Keratinocyte (primary cell): ENCODE measurements around the gene CEL. TPM values are rescaled to one million over a fixed set of nuclear protein-coding genes. Genes with fewer than 3 reads are reported as not detected.

Source experiments
- DNase-seq: peaks from one replicate; pipeline ENCODE4 v3.0.0-alpha.2; 2011; ENCODE audit warnings: low read depth, missing footprints, low spot score
- FAIRE-seq: peaks from 2 replicates; lab custom pipeline; 2011; peaks lifted over from hg19 to GRCh38; lab: Jason Lieb, UNC
- H2AFZ ChIP-seq: 2 replicates; pipeline ENCODE4 v1.6.0; 2012; ENCODE audit warnings: low read length, control low read depth, inconsistent platforms; ENCODE audit not compliant: control insufficient read depth
- H3K27ac ChIP-seq: 2 replicates; pipeline ENCODE4 v1.5.1; 2011; ENCODE audit warnings: low read length; ENCODE audit not compliant: control insufficient read depth, insufficient read depth
- H3K27me3 ChIP-seq: 3 replicates; pipeline ENCODE4 v1.6.0; 2011; ENCODE audit warnings: low read length; ENCODE audit not compliant: control insufficient read depth, insufficient read depth; ENCODE audit errors: extremely low read depth
- H3K36me3 ChIP-seq, 2 experiments: 2 replicates in 1 of 2; 3 replicates in 1 of 2; pipeline ENCODE4 v1.5.1; 2011; ENCODE audit warnings: low read length in 2 of 2, mild to moderate bottlenecking in 1 of 2; ENCODE audit not compliant: control insufficient read depth in 2 of 2, insufficient read depth in 2 of 2; ENCODE audit errors: extremely low read depth in 1 of 2
- H3K4me1 ChIP-seq: 3 replicates; pipeline ENCODE4 v1.5.1; 2011; ENCODE audit warnings: low read length; ENCODE audit not compliant: control insufficient read depth, insufficient read depth; ENCODE audit errors: extremely low read depth
- H3K4me2 ChIP-seq: 3 replicates; pipeline ENCODE4 v1.6.0; 2011; ENCODE audit warnings: low read depth, low read length; ENCODE audit not compliant: control insufficient read depth, insufficient read depth; ENCODE audit errors: extremely low read depth
- H3K4me3 ChIP-seq, 3 experiments: fragments of 200-600 bp in 1 of 3; sonication (generic) in 1 of 3; 2 replicates in 2 of 3; 3 replicates in 1 of 3; pipeline ENCODE4 v1.5.1; 2011 to 2016; ENCODE audit warnings: low read length in 3 of 3, mild to moderate bottlenecking in 3 of 3, control low read depth in 2 of 3, inconsistent platforms in 1 of 3, low read depth in 1 of 3, mixed read lengths in 1 of 3, mixed run types in 1 of 3, moderate library complexity in 1 of 3; ENCODE audit not compliant: control insufficient read depth in 2 of 3, insufficient read depth in 2 of 3; ENCODE audit errors: extremely low read depth in 1 of 3
- H3K79me2 ChIP-seq: 2 replicates; pipeline ENCODE4 v1.6.0; 2012; ENCODE audit warnings: low read length; ENCODE audit not compliant: control insufficient read depth, insufficient read depth
- H3K9ac ChIP-seq: 3 replicates; pipeline ENCODE4 v1.6.0; 2011; ENCODE audit warnings: low read length; ENCODE audit not compliant: control insufficient read depth, insufficient read depth; ENCODE audit errors: extremely low read depth
- H3K9me1 ChIP-seq: 3 replicates; pipeline ENCODE4 v1.6.0; 2011; ENCODE audit warnings: low read length; ENCODE audit not compliant: control insufficient read depth, insufficient read depth; ENCODE audit errors: extremely low read depth
- H3K9me3 ChIP-seq: 2 replicates; pipeline ENCODE4 v1.5.1; 2012; ENCODE audit warnings: low read depth, low read length; ENCODE audit not compliant: control insufficient read depth
- H4K20me1 ChIP-seq: 3 replicates; pipeline ENCODE4 v1.6.0; 2011; ENCODE audit warnings: low read length; ENCODE audit not compliant: control insufficient read depth, insufficient read depth; ENCODE audit errors: extremely low read depth
- EZH2 ChIP-seq: IDR thresholded peaks from one replicate; pipeline ENCODE4 v1.6.1; 2012; ENCODE audit warnings: inconsistent platforms, mild to moderate bottlenecking, low read length, moderate library complexity
- dilution Hi-C: fragments of 300-500 bp; cut with MboI; formaldehyde crosslinking; loops from one replicate; pipeline ENCODE4 v1.7.0; 2020; ENCODE audit warnings: low sequenced_read_pairs; ENCODE audit not compliant: extremely low pct_ligation_motif_present
- polyA plus RNA-seq, 5 experiments: library from polyadenylated mRNA; depleted of rRNA in 3 of 5; stranded (reverse) in 3 of 5; stranded (forward) in 1 of 5; unstranded in 1 of 5; fragments of >200 nt; gene quantifications; 1 replicate in 1 of 5; 2 replicates in 3 of 5; 3 replicates in 1 of 5; pipeline versions ENCODE4 v1.2.1 to v1.2.3, GENCODE V29; 2011 to 2012; ENCODE audit warnings: missing spikeins in 2 of 5, low read depth in 1 of 5, low replicate concordance in 1 of 5
- TF ChIP-seq, protein P1 (sequence below), 3 experiments: IDR thresholded peaks in 1 of 3; conservative IDR thresholded peaks in 1 of 3; optimal IDR thresholded peaks in 1 of 3; 2 replicates in 2 of 3; 3 replicates in 1 of 3; pipeline versions ENCODE3 to v1.5.1; 2011; ENCODE audit warnings: low read length in 3 of 3, mild to moderate bottlenecking in 3 of 3, moderate library complexity in 2 of 3, control low read depth in 1 of 3, inconsistent platforms in 1 of 3; ENCODE audit not compliant: insufficient read depth in 2 of 3; ENCODE audit errors: extremely low read depth in 1 of 3

The CEL gene
- polyA plus RNA-seq, 1 donor (not counting 4 experiments of a cell fraction or from before 2014, with no cell fraction given), result 0.12 TPM

DNA sequence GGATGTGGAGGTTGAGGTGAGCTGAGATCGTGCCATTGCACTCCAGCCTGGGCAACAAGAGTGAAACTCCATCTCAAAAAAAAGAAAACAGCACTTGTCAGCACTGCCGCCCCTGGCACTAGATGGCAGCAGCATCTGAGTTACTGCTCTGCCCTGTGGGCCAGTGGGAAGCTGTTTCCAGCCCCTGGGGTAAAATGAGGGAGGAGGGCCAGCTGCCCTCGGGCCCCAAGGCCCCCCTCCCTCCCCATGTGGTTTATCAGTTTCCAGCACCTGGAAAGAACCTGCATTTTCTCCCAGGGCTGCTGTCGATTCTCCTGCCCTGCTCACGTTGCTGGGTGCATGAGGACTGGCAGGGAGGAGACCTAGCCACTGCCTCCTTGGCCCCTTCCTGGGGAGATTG lies 13.2 kb upstream of the CEL start:
- no peak overlapping the region for H3K4me3 ChIP-seq
- H2AFZ ChIP-seq, result no peak overlapping the region
- dilution Hi-C loops, result no loop called here
- TF ChIP-seq, protein P1, sequence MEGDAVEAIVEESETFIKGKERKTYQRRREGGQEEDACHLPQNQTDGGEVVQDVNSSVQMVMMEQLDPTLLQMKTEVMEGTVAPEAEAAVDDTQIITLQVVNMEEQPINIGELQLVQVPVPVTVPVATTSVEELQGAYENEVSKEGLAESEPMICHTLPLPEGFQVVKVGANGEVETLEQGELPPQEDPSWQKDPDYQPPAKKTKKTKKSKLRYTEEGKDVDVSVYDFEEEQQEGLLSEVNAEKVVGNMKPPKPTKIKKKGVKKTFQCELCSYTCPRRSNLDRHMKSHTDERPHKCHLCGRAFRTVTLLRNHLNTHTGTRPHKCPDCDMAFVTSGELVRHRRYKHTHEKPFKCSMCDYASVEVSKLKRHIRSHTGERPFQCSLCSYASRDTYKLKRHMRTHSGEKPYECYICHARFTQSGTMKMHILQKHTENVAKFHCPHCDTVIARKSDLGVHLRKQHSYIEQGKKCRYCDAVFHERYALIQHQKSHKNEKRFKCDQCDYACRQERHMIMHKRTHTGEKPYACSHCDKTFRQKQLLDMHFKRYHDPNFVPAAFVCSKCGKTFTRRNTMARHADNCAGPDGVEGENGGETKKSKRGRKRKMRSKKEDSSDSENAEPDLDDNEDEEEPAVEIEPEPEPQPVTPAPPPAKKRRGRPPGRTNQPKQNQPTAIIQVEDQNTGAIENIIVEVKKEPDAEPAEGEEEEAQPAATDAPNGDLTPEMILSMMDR (optimal IDR thresholded peaks at IDR 0.05 in 1 of 3, IDR thresholded peaks at IDR 0.05 in 1 of 3, conservative IDR thresholded peaks at IDR 0.05 in 1 of 3; ENCODE audit: extremely low read depth in 1 of 3, insufficient read depth in 2 of 3, low read length in 3 of 3), result peak; percentile 41 to 75 (median 61)
- TF ChIP-seq EZH2, result no peak
- no peaks in the 10 kb centered on the region for H3K27me3 ChIP-seq
- FAIRE-seq, result no peak
- no peaks in the 10 kb centered on the region for H3K9me3 ChIP-seq
- DNase-seq, result no peak
- H3K79me2 ChIP-seq, result no peaks in the 10 kb centered on the region
- H3K9ac ChIP-seq, result no peak overlapping the region
- H3K27ac ChIP-seq, result no peak overlapping the region
- H3K36me3 ChIP-seq, result peaks cover 36 to 40% of the 10 kb centered on the region in 2 experiments
- no peaks in the 10 kb centered on the region for H3K4me1 ChIP-seq
- H3K9me1 ChIP-seq, result no peaks in the 10 kb centered on the region
- no peak overlapping the region for H3K4me2 ChIP-seq
- H4K20me1 ChIP-seq, result peaks cover 6% of the 10 kb centered on the region

DNA sequence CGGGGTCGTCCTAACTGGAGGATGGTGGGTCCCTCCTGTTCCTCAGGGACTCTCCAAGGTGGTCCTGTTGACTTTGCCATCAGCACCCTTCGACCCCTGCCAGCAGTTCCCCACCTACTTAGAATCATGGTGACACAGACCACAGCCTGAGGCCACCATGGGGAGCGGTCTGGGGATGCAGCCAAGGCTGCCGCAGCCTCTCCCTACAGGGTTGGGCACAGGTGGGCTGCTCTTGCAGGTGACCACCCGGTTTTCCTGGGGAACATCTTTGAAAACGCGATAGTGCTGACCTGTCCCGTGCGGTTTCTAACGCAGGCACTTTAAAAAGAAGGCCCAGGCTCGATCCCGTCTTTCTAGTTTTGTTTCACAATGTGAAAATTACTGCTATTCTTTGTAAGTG lies 12.7 kb upstream of the CEL start:
- Histone ChIP-seq H3K9ac (no peak overlapping the region), H3K4me2 (no peak overlapping the region), H3K4me3 (no peak overlapping the region), H3K27me3 (no peaks in the 10 kb centered on the region), H2AFZ (no peak overlapping the region), H3K9me3 (no peaks in the 10 kb centered on the region), H3K27ac (no peak overlapping the region), H3K36me3 (peaks cover 35 to 38% of the 10 kb centered on the region in 2 experiments), H3K79me2 (no peaks in the 10 kb centered on the region), H3K4me1 (no peaks in the 10 kb centered on the region), H4K20me1 (peaks cover 6% of the 10 kb centered on the region), H3K9me1 (no peaks in the 10 kb centered on the region)
- no peak for FAIRE-seq
- DNase-seq, result no peak
- dilution Hi-C loops, result no loop called here
- no peak for TF ChIP-seq EZH2
- TF ChIP-seq, protein P1 (optimal IDR thresholded peaks at IDR 0.05 in 1 of 3, IDR thresholded peaks at IDR 0.05 in 1 of 3, conservative IDR thresholded peaks at IDR 0.05 in 1 of 3; ENCODE audit: extremely low read depth in 1 of 3, insufficient read depth in 2 of 3, low read length in 3 of 3), result no peak
